HG03460 (cell line): ENCODE results near the gene CASP1.

Experiments used
- ATAC-seq: cut with Tn5 transposase; IDR thresholded peaks from one replicate; pipeline ENCODE4 v1.9.1; 2021; ENCODE audit not compliant: unreplicated experiment

The CASP1 gene

DNA sequence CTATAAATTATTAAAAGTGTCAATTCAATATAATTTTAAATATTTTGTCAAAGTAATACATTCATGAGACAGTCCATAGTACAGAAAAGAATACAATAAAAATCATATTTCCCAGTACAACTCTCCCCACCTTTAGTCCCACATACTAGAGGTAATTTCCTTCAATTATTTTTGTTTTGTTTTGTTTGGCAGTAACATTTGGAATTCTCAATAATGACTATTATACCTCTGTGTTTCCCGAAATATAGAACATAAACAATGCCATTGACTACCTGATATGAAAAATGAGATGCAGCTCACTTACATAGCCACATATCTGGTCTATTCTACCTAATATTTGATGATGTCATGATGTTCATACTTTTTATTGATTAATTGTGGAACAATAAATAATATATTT, 42.2 kb downstream of the CASP1 start:
- ATAC-seq: no peak

DNA sequence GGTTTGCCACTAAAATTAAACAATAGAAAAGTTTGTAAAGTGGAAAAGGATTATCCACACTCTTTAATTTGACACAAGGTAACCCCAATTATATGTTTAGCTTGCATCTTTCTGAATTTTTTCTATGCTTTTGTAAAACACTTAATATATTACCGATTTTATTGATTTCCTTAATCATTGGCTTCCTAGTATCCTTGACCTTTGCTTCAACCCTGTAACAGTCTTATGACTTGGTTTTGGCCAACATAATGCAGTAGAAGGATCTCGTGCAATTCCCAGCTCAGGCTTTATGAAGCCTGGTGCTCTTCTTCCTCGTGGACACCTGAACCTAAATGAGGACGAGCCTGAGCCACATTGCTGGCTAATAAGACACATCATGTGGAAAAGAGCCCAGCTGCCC, 43.0 kb downstream of the CASP1 start:
- no peak for ATAC-seq

DNA sequence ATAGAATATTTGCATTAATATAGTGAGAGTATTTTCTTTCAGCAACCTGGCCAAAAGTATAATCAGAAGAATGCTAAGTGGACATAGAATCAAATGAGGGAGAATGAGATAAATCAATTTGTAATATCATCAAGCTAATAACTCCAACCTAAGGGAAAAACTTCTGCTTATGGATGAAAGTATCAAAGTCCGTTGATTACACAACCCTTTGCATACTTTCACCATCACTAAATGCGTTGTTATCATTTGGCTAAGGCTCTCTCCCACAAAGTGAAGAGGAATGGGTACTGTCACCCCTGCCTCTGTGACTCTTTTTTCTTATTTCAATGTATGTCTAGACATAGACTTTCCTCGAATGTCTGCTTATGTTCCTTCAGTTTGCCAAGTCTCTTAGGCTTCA, 50.1 kb downstream of the CASP1 start:
- no peak for ATAC-seq

DNA sequence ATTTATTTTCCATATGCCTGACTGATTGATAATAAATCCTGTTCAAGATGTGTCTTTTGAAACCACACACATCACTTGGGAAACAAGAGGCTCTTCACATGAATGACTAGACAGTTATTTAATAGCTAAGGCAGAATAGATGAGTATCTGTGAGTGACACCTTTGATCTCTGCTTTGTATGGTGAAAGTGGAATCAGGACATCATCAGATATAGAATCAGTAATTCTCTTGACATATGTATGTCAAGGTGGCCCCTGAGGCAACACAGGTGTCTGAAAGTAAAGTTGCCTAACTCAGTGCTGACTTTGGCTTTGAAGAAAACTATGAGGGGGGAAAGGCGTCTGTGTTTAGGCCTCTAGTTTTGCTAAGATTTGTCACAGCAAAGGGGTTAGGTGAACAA, 55.1 kb downstream of the CASP1 start:
- ATAC-seq: no peak
